Kidney epithelial cell (primary cell): ENCODE data around the gene EIF1B. TPM values are rescaled to one million over a fixed set of nuclear protein-coding genes. Genes with fewer than 3 reads are reported as not detected.

Experiments
- DNase-seq: peaks from one replicate; pipeline ENCODE4 v3.0.0-alpha.2; 2010; ENCODE audit warnings: low read depth
- H3K27me3 ChIP-seq: 2 replicates; pipeline ENCODE4 v1.6.0; 2011; ENCODE audit warnings: low read length; ENCODE audit not compliant: control insufficient read depth, insufficient read depth
- H3K36me3 ChIP-seq: 2 replicates; pipeline ENCODE4 v1.5.1; 2011; ENCODE audit warnings: low read length; ENCODE audit not compliant: control insufficient read depth, insufficient read depth
- H3K4me3 ChIP-seq: 2 replicates; pipeline ENCODE4 v1.5.1; 2011; ENCODE audit warnings: low read depth, mild to moderate bottlenecking, control low read depth, low read length
- CTCF ChIP-seq: IDR thresholded peaks from 2 replicates; pipeline ENCODE4 v1.5.1; 2011; ENCODE audit warnings: mild to moderate bottlenecking, moderate library complexity, low read length, control low read depth, inconsistent platforms; ENCODE audit not compliant: insufficient read depth, poor library complexity, severe bottlenecking
- total RNA-seq: library from RNA; depleted of rRNA; stranded (reverse); fragments of >200 nt; gene quantifications from 2 replicates; pipeline ENCODE4 v1.2.3, GENCODE V29; 2015

The EIF1B gene
- total RNA-seq, 1 donor from 2014 or later = 38.1 TPM

- H3K36me3 ChIP-seq = no peaks in the 10 kb centered on the region
- H3K4me3 ChIP-seq = no peak overlapping the region
- DNase-seq = no peak
- TF ChIP-seq CTCF = no peak
- no peaks in the 10 kb centered on the region for H3K27me3 ChIP-seq
These were observed 9.7 kb upstream of the EIF1B start for GRCh38 chr3:40299721-40300335.

- no peaks in the 10 kb centered on the region for H3K36me3 ChIP-seq
- no peak overlapping the region for H3K4me3 ChIP-seq
- no peak for DNase-seq
- no peaks in the 10 kb centered on the region for H3K27me3 ChIP-seq
- no peak for TF ChIP-seq CTCF
These were observed 6.7 kb upstream of the EIF1B start for GRCh38 chr3:40302784-40303183.

- Histone ChIP-seq H3K4me3 (no peak overlapping the region), H3K36me3 (no peaks in the 10 kb centered on the region), H3K27me3 (no peaks in the 10 kb centered on the region)
- no peak for DNase-seq
- TF ChIP-seq CTCF = no peak
These were observed 5.2 kb upstream of the EIF1B start for GRCh38 chr3:40304352-40304751.

- no peak for DNase-seq
- no peak for TF ChIP-seq CTCF
- no peak overlapping the region for H3K4me3 ChIP-seq
- no peaks in the 10 kb centered on the region for H3K36me3 ChIP-seq
- no peaks in the 10 kb centered on the region for H3K27me3 ChIP-seq
These were observed 3.2 kb upstream of the EIF1B start for GRCh38 chr3:40306336-40306735.

DNA sequence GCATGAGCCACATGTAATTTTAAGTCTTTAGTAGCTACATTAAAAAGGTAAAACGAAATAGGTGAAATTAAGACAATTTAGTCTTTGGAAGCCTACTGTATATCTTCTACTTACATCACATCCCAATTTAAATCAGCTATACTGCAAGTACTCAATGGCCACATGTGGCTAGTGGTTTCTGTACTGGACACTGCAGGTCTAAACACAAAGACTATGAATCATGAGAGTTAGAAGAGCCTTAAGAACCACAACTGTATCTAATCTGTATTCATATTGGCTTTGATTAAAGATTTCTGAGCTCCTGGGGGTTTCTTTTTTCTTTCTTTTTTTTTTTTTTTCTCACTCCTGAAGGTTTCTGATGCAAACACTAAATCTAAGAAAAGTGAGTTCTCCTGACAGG is 2.3 kb upstream of the EIF1B start:
- Histone ChIP-seq H3K36me3 (no peaks in the 10 kb centered on the region), H3K4me3 (no peak overlapping the region), H3K27me3 (no peaks in the 10 kb centered on the region)
- no peak for TF ChIP-seq CTCF
- DNase-seq = no peak

GRCh38 chr3:40308725-40309417 is 636 bp upstream of the EIF1B start:
- no peak for DNase-seq
- no peak for TF ChIP-seq CTCF
- Histone ChIP-seq H3K27me3 (no peaks in the 10 kb centered on the region), H3K36me3 (no peaks in the 10 kb centered on the region), H3K4me3 (peak overlapping the region; percentile 95)
